HEK293T (cell line): Measurements from ENCODE around the gene SLC5A2.

ENCODE experiments used
- CTCF ChIA-PET: fragments of 350-600 bp; formaldehyde crosslinking; extraction: SDS; loops from one replicate; lab custom pipeline; 2021; ENCODE audit warnings: antibody characterized with exemption, inconsistent platforms; lab: Yijun Ruan, JAX
- POLR2A ChIA-PET: fragments of 350-600 bp; formaldehyde crosslinking; extraction: SDS; loops from one replicate; lab custom pipeline; 2020; ENCODE audit warnings: antibody characterized with exemption, inconsistent platforms; lab: Yijun Ruan, JAX
- DNase-seq: peaks from one replicate; pipeline ENCODE4 v3.0.0; 2012; ENCODE audit warnings: mixed read lengths; ENCODE audit errors: extremely low spot score
- ARNT ChIP-seq: fragments of 450-650 bp; IDR thresholded peaks from 2 replicates; pipeline ENCODE4 v1.6.1; 2017; ENCODE audit warnings: mild to moderate bottlenecking
- BHLHE40 ChIP-seq: fragments of 450-650 bp; IDR thresholded peaks from 2 replicates; pipeline ENCODE4 v1.6.1; 2016; ENCODE audit warnings: mild to moderate bottlenecking, moderate library complexity, borderline replicate concordance
- CTBP1 ChIP-seq: fragments of 450-650 bp; IDR thresholded peaks from 2 replicates; pipeline ENCODE4 v1.6.1; 2016; ENCODE audit warnings: borderline replicate concordance
- ELF4 ChIP-seq: fragments of 450-650 bp; IDR thresholded peaks from 2 replicates; pipeline ENCODE4 v1.6.1; 2017; ENCODE audit warnings: antibody characterized with exemption
- FOXA1 ChIP-seq: fragments of 450-650 bp; IDR thresholded peaks from 2 replicates; pipeline ENCODE4 v1.6.1; 2016; ENCODE audit warnings: mild to moderate bottlenecking
- FOXK2 ChIP-seq: fragments of 450-650 bp; IDR thresholded peaks from 2 replicates; pipeline ENCODE4 v1.6.1; 2016; ENCODE audit warnings: mild to moderate bottlenecking
- FOXM1 ChIP-seq: fragments of 450-650 bp; IDR thresholded peaks from 2 replicates; pipeline ENCODE4 v1.6.1; 2017; ENCODE audit warnings: mild to moderate bottlenecking, borderline replicate concordance
- HDGF ChIP-seq: fragments of 450-650 bp; IDR thresholded peaks from 2 replicates; pipeline ENCODE4 v1.6.1; 2017; ENCODE audit warnings: antibody characterized with exemption, borderline replicate concordance
- L3MBTL2 ChIP-seq: fragments of 450-650 bp; conservative IDR thresholded peaks from 2 replicates; pipeline ENCODE4 v1.6.1; 2016; ENCODE audit warnings: mild to moderate bottlenecking
- LEF1 ChIP-seq: fragments of 450-650 bp; IDR thresholded peaks from 2 replicates; pipeline ENCODE4 v1.6.1; 2017; ENCODE audit warnings: mild to moderate bottlenecking, borderline replicate concordance
- NFRKB ChIP-seq: fragments of 450-650 bp; IDR thresholded peaks from 2 replicates; pipeline ENCODE4 v1.6.1; 2016; ENCODE audit warnings: mild to moderate bottlenecking, moderate library complexity
- PKNOX1 ChIP-seq: fragments of 450-650 bp; IDR thresholded peaks from 2 replicates; pipeline ENCODE4 v1.6.1; 2016
- SP1 ChIP-seq: fragments of 450-650 bp; IDR thresholded peaks from 2 replicates; pipeline ENCODE4 v1.6.1; 2017
- SUZ12 ChIP-seq: fragments of 450-650 bp; IDR thresholded peaks from 2 replicates; pipeline ENCODE4 v1.6.1; 2016; ENCODE audit warnings: mild to moderate bottlenecking
- TARDBP ChIP-seq: fragments of 450-650 bp; IDR thresholded peaks from 2 replicates; pipeline ENCODE4 v1.6.1; 2016
- ZNF384 ChIP-seq: fragments of 450-650 bp; IDR thresholded peaks from 2 replicates; pipeline ENCODE4 v1.6.1; 2016

SLC5A2 gene

GRCh38 chr16:31473264-31473984 lies 9.5 kb upstream of the SLC5A2 start:
- POLR2A ChIA-PET: interaction anchor here (0.7 to 3.9 kb wide), 2 partner anchors 13 to 21 kb away, joined by 3 to 27 read pairs; partner anchors contain the start of gene ARMC5

GRCh38 chr16:31474173-31474714 lies 8.7 kb upstream of the SLC5A2 start:
- ChIA-PET POLR2A (interaction anchor here (0.6 to 1.0 kb wide), 2 partner anchors 14 to 239 kb away, joined by 3 read pairs; a partner anchor contains a TSS), CTCF (interaction anchor here (1.2 kb wide), 1 partner anchor 14 kb away, joined by 5 read pairs; no protein-coding TSS in a partner anchor)
- no peak for TF ChIP-seq BHLHE40
- no peak for TF ChIP-seq ZNF384
- TF ChIP-seq LEF1: no peak
- TF ChIP-seq ARNT: no peak
- TF ChIP-seq PKNOX1: no peak
- no peak for TF ChIP-seq HDGF
- TF ChIP-seq FOXA1: no peak
- TF ChIP-seq FOXK2: no peak
- no peak for TF ChIP-seq SUZ12
- TF ChIP-seq FOXM1: no peak
- no peak for TF ChIP-seq L3MBTL2
- TF ChIP-seq NFRKB: no peak
- TF ChIP-seq SP1: no peak
- TF ChIP-seq TARDBP: no peak
- no peak for TF ChIP-seq ELF4
- TF ChIP-seq CTBP1: no peak
- DNase-seq: no peak

More at GRCh38 chr16:31473264-31473984, 9.5 kb upstream of the SLC5A2 start:
- CTCF ChIA-PET: interaction anchor here (1.2 kb wide), 1 partner anchor 13 kb away, joined by 5 read pairs; no protein-coding TSS in a partner anchor
- TF ChIP-seq ELF4 (no peak), FOXA1 (no peak), SUZ12 (no peak), HDGF (no peak), L3MBTL2 (no peak)
- DNase-seq: no peak

GRCh38 chr16:31474773-31475738 lies 7.9 kb upstream of the SLC5A2 start:
- DNase-seq: no peak
- CTCF ChIA-PET: interaction anchor here (1.2 kb wide), 1 partner anchor 14 kb away, joined by 5 read pairs; no protein-coding TSS in a partner anchor
- TF ChIP-seq HDGF (no peak), ARNT (no peak), L3MBTL2 (no peak), FOXM1 (no peak), SUZ12 (no peak), FOXK2 (no peak), TARDBP (no peak), LEF1 (no peak), CTBP1 (no peak), SP1 (no peak), NFRKB (no peak), BHLHE40 (no peak)
- POLR2A ChIA-PET: interaction anchor here (0.6 to 1.0 kb wide), 2 partner anchors 15 to 238 kb away, joined by 3 read pairs; a partner anchor contains a TSS

- no peak for DNase-seq
- TF ChIP-seq SP1 (no peak), FOXA1 (no peak), PKNOX1 (no peak), LEF1 (no peak), ZNF384 (no peak), FOXM1 (no peak), BHLHE40 (no peak), CTBP1 (no peak), HDGF (no peak), NFRKB (no peak), TARDBP (no peak), ELF4 (no peak), SUZ12 (no peak), L3MBTL2 (no peak), ARNT (no peak), FOXK2 (no peak)
- ChIA-PET POLR2A (no interaction called here), CTCF (no interaction called here)
Measured at GRCh38 chr16:31475946-31476302, 7.0 kb upstream of the SLC5A2 start.

- TF ChIP-seq TARDBP (no peak), FOXA1 (no peak), PKNOX1 (no peak), FOXM1 (no peak), CTBP1 (no peak), ELF4 (no peak), ARNT (no peak), BHLHE40 (no peak), FOXK2 (no peak), LEF1 (no peak), SP1 (no peak), SUZ12 (no peak), HDGF (no peak), L3MBTL2 (no peak), ZNF384 (no peak), NFRKB (no peak)
- CTCF ChIA-PET: no interaction called here
- POLR2A ChIA-PET: no interaction called here
- no peak for DNase-seq
Measured at GRCh38 chr16:31476303-31477219, 6.4 kb upstream of the SLC5A2 start.
